GM10847 (cell line): ENCODE data around the gene USP3.

Source experiments
- POLR2A ChIP-seq: IDR thresholded peaks from 2 replicates; pipeline ENCODE4 v1.6.1; 2011; ENCODE audit not compliant: insufficient read length; ENCODE audit errors: extremely low read depth

USP3 gene

DNA sequence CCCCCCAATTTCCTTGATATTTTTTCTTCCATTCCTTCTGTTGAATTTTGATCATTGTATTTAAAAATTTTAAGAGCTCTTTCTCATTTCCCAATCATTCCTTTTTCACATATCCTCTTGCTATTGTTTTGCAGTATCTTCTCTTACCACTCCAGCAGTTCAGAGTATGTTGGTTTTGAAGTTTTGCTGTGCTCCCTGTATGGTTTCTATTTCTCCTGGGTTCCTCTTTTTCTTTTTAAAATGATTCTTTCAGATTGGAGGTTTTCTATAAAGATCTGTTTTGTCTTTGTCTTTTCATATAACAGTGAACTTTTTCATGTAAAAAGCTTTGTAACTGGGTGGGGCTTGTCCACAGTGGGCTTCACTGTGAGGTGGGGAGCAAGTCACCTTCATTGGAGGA is 12.8 kb downstream of the USP3 start:
- TF ChIP-seq POLR2A: no peak

DNA sequence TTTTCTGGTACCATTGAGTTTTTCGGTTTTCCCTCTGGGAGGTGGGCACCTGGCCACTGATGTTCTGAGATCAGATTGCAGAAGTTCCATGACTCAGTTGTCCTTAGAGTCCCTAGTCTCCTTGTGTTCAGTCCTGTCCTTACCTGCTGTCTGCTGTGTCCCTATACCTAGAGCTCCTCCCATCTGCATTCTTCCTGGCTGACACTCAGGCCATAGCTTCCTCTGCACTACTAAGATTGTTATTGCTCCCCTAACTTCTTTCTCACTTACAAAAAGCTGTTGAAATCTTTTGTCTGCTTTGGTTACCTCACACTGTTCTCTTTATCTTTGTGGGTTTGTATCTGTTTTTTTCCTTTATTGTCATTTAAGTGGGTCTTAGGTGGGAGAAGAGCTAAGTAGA is 13.2 kb downstream of the USP3 start:
- no peak for TF ChIP-seq POLR2A

DNA sequence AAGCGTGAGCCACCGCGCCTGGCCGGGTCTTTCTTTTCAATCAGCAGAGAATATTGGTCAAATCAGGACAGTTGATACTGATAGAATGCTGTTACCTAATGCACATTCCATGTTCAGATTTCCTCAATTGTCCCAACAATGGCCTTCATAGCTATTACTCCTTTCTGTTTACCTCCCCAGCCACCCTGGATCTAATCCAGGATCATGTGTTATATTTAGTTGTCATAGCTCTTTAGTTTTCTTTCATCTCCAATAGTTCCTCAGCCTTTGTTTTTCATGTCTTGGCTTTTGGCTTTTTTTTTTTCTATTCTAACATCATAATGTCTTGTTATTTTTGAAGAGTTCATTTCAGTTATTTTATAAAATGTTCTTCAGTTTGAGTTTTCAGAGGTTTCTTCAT is 14.6 kb downstream of the USP3 start:
- TF ChIP-seq POLR2A: no peak

DNA sequence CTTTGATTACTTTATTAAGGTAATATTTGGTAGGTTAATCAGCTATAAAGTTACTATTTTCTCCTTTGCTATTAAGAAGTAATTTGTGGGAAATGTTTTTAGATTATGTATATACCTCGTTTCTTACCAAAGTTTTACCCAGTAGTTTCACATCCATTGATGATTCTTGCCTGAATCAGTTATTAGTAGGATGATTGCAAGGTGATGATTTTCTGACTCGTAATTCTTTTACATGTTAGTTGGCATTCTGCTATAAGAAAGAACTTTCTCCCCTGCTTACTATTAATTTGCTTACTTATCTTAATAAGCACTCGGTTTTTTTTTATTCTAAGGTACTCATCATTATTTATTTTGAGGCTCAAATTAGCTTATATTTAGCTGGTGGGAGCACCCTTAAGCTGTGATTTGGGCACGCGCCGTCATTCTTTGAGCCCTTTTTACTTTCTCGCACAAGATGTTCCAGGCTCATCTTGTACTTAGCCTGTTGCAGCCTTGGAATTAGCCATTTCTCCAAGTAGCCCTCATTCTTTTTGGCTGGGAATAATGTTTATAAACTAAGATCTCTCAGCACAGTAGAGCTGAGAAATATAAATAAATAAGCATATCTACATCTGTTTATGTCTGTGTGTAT is 15.3 kb downstream of the USP3 start:
- no peak for TF ChIP-seq POLR2A

DNA sequence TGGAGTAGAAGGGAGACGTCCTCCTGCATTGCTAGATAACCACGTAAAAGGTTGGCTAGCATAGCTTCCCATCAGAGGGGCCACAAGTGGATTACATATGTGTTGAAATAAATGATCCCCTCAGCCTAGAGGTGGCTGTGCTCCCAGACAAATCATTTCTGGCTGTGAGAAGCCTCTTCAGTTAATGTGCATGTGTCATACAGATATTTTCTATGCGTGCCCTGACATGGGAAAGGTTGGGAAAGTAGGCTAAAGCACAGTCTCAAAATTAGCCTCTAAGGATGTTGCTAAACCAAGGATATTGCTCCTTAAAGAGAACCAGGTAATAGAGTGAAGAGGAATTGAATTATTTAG is 17.8 kb downstream of the USP3 start:
- TF ChIP-seq POLR2A: no peak

DNA sequence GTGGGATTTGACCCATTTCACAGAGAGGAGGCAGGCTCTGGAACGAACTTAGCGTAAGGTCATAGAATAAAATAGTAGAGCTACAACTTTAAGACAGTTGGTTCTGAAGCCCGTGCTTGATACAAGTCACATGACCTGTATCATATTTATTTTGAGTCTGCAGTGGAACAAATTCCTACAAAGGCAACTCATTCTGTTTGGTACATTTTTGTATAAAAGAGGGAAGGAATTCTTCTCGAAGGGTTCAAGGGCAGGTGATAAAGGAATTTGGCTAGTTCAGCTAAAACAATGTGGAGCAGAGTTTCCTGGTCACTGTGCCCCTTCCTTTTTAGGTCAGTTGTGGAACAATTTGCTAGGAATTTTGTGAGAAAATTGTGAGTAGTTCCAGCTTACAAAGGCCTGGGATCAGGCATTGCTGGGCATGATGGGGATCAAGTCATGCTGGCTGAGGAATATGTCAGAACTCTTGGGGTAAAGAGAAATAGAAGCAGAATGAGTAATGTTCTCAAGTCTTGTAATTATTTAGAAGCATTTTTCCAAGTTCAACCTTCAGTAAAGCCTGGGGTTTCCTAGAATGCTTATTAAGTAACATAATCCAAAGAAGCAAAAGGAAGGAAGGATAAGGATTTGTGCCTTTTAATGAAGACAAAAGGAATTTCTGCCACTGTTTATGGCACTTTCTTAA is 19.1 kb downstream of the USP3 start:
- TF ChIP-seq POLR2A: no peak

DNA sequence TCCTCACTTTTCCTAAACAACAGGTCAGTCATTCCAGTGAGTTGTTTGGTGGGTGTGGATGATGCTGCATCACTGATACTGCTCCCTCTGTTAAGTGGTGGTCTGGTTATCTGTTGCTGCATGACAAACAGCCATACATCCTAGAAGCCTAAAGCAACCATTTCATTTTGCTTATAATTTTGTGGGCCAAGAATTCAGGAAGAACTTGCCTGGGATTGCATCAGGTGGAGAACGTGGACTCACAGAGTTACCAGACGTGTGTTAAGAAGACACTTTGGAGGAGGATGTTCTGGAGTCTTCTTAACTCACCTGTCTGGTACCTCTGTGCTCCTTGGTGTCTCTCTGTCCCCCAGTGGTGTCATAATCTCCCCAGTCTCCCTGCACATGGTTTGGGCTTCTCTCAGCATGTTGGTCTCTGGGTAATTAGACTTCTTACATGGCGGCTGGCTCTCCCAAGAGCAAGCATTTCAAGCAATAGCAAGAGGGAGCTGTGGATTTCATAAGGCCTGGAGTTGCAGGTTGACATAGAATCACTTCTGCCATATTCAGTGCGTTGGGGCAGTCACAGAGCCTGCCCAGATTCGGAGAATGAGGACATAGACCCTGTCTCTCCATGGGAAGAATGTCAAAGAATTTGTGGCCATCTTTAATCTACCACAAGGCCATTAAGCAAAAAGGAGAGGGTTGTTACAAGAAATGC is 20.1 kb downstream of the USP3 start:
- no peak for TF ChIP-seq POLR2A

DNA sequence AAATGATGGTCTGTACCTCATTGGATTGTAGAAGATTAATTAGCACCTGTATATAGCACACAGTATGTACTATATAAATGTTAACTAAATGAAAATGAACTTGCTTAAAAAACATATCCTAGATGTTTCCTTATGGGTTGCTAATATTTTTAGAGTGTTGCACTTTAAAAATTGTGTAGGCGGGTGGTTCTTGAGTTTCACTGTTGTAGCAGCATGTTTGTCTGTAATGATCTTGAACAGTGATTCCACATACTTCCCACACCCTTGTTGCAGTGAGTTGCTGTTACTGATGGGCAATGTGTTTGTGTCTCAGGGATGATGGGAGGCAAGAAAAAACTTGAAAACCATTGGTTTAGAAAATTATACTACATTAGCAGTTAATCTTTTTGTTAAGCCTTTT is 22.0 kb downstream of the USP3 start:
- TF ChIP-seq POLR2A: no peak

DNA sequence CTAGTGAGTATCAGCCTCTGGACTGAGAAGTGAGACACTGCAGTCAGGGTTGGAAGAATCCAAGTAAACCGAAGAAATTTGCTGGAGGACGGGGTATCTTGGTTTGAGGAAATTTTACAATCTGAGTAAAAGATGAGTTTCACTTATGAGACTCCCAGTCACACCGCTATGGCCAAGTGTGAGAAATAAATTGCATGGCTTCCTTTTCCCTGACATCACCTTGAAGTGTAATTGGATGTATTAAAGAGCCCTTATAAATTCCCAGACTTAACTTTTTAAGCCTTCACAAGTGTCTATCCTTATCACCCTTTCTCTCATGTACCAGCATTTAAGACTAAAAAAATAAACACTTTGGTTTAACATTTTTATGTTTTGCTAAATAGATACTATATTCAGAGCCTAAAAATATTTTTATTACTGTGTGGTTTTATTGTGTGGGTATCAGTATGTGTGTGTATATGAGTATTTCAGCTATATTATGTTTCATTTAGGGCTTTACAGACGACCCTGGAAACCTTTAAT is 23.8 kb downstream of the USP3 start:
- no peak for TF ChIP-seq POLR2A

DNA sequence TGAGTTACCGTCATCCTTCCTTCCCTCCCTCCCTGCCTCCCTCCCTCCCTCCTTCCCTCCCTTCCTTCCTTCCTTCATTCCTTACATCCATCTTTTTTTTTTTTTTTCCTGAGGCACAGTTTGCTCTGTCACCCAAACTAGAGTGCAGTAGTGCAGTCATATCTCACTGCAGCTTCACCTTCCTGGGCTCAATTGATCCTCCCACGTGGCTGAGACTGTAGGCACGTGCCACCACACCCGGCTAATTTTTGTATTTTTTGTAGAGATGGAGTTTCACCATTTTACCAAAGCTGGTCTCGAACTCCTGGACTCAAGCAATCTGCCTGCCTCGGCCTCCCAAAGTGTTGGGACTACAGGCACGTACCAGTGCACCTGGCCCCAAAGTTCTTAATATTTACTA is 25.8 kb downstream of the USP3 start:
- TF ChIP-seq POLR2A: no peak

DNA sequence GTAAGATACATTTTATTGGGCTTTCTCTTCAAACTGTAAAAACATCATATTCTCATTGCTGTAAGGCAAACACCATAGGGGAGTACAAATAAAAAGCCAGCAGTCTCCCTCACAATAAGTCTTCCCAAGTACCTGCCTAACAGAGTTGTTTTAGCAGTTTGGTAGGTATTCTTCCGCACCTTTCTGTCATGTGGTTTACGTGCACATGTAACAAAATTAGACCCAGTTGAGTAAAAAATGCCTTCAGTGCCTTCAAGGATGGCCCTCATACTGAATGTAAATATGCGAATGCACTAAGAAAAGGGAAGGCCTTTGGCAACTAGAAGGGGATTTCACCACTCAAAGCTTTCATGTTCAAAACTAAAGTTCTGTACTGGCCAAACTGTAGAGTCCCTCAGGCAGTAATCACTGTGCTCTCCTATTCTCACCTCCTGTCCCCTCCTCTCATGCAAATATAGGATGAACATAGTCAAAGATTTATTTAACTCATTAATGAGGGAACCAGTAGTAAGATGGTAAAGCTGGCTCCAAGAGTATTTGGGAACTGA is 26.4 kb downstream of the USP3 start:
- TF ChIP-seq POLR2A: no peak

DNA sequence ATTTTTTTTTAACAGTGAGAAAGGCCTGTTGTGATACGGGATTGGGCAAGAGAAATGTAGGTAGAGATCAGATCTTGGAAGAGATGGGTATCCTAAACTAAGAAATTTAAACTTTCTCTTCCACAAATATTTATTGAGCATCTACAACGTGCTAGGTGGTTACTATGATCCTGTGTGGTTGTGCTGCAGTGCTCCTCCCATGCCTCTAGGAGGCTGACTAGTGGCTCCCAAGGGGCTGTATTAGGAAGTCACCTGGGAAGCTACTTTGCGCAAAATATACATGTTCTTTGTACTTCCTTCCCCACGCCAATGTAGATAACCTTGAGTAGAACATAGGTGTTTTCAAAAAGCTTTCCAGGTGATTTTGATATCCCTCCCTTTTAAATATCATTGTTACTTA is 27.2 kb downstream of the USP3 start:
- TF ChIP-seq POLR2A: no peak

DNA sequence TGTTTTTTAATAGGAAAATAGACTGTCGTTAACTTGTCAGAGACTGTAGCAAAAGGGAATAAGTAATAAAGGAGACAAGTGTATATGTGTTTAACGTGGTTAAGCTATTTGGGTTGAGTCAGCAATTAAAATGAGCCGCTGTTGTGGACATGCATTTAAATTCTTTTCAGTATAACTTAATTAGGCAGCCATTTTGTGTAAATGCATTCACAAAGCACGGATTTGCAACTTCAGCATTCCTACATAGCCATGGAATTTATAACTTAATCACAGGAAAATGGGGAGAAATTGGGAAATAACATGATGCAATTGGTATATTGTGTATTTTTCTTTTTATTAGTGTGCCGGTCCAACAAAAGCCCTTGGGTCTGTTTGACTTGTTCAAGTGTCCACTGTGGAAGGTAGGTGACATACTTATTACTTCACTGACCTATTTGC is 27.9 kb downstream of the USP3 start:
- no peak for TF ChIP-seq POLR2A

DNA sequence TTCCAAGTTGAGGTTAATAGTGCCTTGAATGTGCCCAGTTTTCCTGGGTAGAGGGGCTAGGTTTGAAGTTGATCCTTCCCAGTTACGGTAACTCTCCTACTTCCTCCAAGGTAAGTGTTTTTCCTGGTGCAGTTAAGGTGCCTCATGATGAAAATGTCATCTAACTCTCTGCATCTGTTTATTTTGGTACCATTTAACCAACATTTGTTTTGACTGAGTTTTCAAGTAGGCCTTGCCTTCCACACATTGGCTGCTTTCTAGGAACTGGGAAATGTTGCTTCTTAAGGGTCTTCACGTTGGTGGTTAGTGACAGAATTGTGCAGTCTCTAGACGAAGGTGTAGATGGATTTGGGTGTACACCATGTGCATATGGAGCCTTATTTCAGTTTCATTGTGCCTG is 31.3 kb downstream of the USP3 start:
- TF ChIP-seq POLR2A: no peak

DNA sequence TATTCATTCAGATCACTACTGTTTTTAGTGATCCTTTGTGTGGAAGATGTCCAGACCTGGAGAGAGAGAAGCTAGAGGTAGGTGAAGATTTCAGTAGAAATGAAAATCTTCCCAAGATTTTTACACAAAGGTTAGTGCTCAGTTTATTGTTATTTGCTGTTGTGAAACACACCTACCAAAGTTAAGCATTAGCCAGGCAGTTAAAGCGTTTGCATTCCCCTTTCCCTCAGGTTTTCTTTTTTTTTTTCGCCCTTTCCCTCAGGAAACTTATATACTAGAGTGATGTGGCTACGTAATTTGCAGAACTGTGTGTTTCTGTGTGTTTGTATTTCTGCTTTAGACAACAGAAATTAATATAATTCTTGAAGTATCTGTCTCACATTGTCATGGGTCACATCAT is 34.5 kb downstream of the USP3 start:
- no peak for TF ChIP-seq POLR2A

DNA sequence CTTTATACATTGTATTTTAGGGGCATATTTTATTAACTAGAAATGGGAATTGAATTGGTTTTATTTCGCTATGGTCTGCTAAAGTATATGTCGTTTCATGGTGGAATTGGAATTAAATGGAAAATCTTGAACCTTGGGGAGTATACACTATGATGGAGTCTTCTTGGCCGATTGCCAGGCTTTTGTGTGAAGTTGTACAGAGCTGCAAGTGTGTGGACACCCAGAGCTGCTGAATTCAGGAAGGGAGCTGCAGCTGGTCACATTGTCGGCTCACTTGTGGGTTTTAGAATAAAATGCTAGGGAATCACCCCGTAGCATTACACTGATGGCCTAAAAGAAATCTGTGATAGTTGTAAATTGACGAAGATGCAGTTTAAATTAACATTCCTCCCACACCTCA is 35.1 kb downstream of the USP3 start:
- TF ChIP-seq POLR2A: no peak

DNA sequence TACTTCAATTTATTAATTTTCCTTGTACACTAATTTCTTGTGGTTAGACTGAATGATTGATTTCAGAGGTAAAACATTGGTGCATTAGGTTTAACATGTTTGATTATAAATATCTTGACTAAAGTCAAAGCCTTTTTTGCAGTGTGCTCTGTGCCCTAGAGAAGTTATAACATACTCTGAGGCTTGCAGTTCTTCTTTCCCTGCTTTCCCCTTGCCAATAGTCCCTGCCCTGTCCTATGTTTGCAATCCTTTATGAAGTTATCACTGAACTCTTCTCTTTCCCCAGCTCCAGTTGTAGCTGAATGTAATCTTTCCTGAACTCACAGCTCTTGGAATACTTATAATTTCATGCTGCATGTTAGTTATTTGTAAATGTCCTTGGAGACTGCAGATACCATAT is 35.6 kb downstream of the USP3 start:
- no peak for TF ChIP-seq POLR2A

DNA sequence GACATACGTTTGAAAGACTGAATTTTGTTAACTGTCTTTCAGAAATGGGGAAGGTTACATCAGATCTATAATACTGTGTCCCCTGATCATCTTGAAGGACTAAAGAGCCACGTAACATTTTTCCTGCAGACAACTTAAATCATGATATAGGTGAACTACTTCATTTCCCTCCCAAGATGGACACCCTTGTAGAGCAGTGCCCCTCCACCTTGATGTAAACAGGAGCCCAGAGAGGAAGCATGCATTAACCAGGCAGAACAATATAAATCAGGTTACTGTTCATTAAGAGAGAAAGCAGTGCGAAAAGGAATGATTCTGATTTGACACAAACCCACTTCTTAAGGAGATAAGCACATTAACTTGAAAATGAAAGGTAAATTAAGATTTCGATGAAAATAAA is 36.1 kb downstream of the USP3 start:
- no peak for TF ChIP-seq POLR2A
